IPS DF 19.7 (cell line): ENCODE results near the gene ADGRE3.
A peak's percentile ranks its signal among the peaks of the same experiment; 100 is the strongest.

Experiments
- DNase-seq: peaks from one replicate; pipeline ENCODE4 v3.0.0-alpha.2; 2013; ENCODE audit warnings: low read depth, low spot score

The ADGRE3 gene

DNA sequence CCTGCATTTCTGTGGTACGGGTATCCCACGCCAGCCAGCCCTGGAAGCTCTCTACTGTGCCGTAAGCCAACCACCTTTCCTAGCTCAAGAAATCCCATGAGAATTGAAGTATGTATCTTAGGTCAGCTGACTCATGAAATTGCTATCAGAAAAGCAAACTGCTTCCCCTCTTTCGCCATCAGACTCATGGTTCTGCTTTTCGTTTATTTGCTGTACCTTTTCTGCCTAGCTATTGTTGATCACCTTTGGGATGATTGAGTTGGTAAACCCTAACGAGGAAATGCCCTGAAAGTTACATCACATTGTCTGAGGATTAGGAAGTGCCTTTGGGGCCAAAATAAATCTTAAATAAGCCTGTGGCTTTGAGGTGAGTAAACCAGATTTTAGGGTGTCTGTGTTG is at the start of gene ADGRE3:
Gene ADGRE3, minus strand, starts transcription at position 81 of the 400 bp plus-strand sequence. Its CDS starts 74 bp downstream, at position 7.
- DNase-seq, result no peak

- DNase-seq, result no peak
These were observed 47.5 kb upstream of the ADGRE3 start for GRCh38 chr19:14722127-14722526.

- no peak for DNase-seq
These were observed 44.5 kb upstream of the ADGRE3 start for GRCh38 chr19:14719162-14719561.

- DNase-seq, result no peak
These were observed 44.0 kb upstream of the ADGRE3 start for GRCh38 chr19:14718522-14719116.

GRCh38 chr19:14715841-14716240 is 41.2 kb upstream of the ADGRE3 start:
- no peak for DNase-seq

DNA sequence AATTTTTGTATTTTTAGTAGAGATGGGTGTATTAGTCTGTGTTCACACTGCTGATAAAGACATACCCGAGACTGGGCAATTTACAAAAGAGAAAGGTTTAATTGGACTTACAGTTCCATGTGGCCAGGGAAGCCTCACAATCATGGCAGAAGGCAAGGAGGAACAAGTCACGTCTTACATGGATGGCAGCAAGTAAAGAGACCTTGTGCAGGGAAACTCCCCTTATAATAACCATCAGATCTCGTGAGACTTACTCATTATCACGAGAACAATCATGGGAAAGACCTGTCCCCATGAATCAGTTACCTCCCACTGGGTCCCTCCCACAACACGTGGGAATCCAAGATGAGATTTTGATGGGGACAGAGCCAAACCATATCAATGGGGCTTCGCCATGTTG is 29.8 kb upstream of the ADGRE3 start:
- no peak for DNase-seq

- DNase-seq, result no peak
These were observed 29.2 kb upstream of the ADGRE3 start for GRCh38 chr19:14703833-14704232.

- DNase-seq, result no peak
These were observed 26.2 kb upstream of the ADGRE3 start for GRCh38 chr19:14700711-14701375.

DNA sequence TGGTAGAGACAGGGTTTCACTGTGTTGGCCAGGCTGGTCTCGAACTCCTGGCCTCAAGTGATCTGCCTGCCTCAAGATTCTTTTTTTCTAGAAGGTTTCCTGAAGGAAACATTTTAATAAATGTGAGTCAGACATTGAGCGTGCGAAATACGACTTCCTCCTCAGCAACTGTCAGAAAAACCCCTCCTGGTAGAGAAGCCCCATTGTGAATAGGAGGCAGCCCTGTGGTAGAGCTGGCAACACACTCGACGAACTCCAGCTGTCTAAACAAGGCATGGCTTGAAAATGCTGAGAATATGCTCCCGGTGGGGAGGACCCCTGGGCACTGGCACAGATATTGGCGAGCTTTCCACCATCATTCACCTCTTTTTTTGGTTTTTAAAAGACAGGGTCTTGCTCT is 25.0 kb upstream of the ADGRE3 start:
- no peak for DNase-seq

DNA sequence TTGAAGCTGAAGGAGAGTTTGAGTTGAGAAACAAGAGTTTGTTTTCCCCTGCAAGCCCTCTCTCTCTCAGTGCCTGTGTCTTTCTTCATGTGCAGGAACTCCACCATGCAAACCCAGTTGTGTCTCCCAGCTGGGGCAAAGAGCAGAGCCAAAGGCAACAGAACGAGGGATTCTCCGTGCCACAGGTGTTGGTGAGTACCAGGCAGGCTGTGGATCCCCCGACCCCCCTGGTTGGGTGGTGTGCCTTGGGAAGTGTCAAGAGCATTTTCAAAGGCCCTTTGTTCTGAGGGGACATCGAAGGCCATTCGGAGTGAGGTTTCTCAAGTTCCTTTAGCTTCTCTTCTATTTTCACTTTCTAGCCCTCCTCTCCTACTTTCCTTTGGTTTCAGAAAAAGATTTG is 20.8 kb upstream of the ADGRE3 start:
- DNase-seq, result no peak

- no peak for DNase-seq
These were observed 20.1 kb upstream of the ADGRE3 start for GRCh38 chr19:14694641-14695266.

- peak; percentile 33 for DNase-seq
These were observed 15.2 kb upstream of the ADGRE3 start, which contains the start of gene ZNF333 for GRCh38 chr19:14689598-14690503. TSS of gene ZNF333 (plus strand) at chr19:14690048. CDS start at chr19:14693492, 3,444 bp downstream.

GRCh38 chr19:14686411-14686810 is 11.8 kb upstream of the ADGRE3 start:
- DNase-seq, result no peak

GRCh38 chr19:14683439-14683838 is 8.8 kb upstream of the ADGRE3 start:
- DNase-seq, result no peak

- no peak for DNase-seq
These were observed 7.4 kb upstream of the ADGRE3 start for GRCh38 chr19:14682084-14682483.

GRCh38 chr19:14678199-14678598 is 3.6 kb upstream of the ADGRE3 start:
- DNase-seq, result no peak

- DNase-seq, result no peak
These were observed 2.8 kb upstream of the ADGRE3 start for GRCh38 chr19:14677464-14677863.

DNA sequence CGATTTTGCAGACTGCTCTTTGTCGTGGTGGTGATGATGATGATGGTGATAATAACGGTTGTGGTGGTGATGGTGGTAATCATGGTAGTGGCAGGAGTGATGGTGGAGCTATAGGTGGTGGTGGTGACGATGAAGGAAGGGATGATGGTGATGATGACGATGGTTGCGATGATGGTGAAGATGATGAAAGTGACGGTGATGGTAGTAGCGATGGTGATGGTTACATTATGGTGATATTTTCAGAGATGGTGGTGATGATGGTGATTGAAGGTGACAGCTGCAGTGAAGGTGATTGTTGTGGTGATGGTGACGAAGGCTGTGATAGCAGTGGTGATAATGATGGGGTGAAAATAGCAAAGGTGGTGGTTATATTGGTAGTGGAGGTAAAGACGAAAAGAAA is 2.1 kb upstream of the ADGRE3 start:
- DNase-seq, result no peak

DNA sequence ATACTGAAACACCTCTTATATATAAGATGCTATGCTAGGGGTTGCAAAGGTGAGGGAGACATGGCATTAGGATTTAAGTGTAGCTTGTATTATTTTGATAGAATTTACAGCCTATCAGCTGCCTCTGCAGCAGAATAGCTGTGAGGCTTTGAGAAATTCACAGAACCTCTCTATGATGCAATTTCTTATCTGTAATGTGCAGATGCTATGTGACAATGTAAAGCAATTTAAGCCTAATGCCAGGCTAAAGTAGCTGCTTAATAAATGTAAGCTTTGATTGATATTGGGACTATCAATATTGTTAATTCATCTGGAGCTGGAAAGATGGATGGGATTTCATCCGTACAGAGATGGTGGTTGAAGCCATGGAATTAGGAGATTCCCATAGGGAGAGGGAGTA is 1.6 kb downstream of the ADGRE3 start:
- DNase-seq, result no peak

DNA sequence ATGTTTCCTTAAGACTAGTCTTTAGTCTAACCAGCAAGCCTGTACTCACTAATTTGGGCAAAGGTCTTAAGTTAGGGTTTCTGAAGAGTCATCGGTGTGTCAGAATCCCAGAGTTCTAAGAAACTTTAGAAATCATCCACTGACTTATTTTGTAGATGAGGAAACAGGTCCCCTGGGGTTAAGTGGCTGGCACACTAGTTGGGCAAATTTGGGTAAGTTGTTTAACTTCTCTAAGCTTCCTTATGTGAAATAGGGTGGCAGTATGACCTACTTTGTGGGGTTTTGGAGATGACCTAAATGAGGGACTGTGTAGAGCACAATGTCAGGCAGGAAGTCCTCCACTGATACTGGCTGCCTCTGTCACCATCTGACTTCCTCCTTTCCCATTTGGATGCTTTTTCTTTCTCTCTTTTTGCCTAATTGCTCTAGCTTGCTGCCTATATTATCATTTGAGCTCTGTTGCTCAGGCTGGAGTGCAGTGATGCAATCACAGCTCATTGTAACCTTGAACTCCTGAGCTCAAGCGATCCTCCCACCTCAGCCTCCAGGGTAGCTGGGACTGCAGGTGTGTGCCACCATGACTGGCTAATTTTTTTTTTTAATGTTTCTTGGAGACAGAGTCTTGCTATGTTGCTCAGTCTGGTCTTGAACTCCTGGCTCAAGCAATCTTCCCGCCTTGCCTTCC is 2.3 kb downstream of the ADGRE3 start:
- no peak for DNase-seq

DNA sequence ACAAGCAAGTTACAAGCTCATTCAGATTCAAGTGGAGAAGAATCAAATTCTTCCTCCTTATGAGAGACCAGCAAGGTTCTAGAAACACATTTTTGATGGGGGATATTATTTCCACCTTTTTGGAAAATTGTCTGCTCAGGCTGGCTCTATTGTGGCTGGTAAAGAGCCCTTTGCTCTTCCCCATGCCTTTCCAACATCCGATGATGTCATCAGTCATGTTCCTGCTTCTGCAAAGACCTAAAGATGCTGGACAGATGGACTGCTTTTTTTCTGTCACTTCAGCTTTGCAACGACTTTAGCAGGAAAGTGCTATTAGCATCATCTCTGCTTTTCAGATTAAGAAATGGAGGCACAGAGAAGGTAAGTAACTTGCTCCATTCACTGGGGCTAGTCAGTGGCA is 4.2 kb downstream of the ADGRE3 start:
- DNase-seq, result no peak
